ENCODE measurements around the gene F7.

Gene F7

GRCh38 chr13:113086031-113086750 lies 19.4 kb upstream of the F7 start:
- TF ChIP-seq CTCF (IDR thresholded peaks at IDR 0.05; ENCODE audit: low read depth, low read length), result peak; percentile 75
- no peak overlapping the region for H3K27ac ChIP-seq
- no peaks in the 10 kb centered on the region for H3K27me3 ChIP-seq (ENCODE audit: insufficient read depth, low read depth, severe bottlenecking)
- peak; percentile 54 for DNase-seq
- peaks cover 72% of the 10 kb centered on the region for H3K36me3 ChIP-seq
- no peak overlapping the region for H3K4me3 ChIP-seq (ENCODE audit: low read depth, low read length)
- no peaks in the 10 kb centered on the region for H3K9me3 ChIP-seq (ENCODE audit: severe bottlenecking)

GRCh38 chr13:113086991-113087922 lies 18.3 kb upstream of the F7 start:
- no peaks in the 10 kb centered on the region for H3K9me3 ChIP-seq (ENCODE audit: severe bottlenecking)
- peaks cover 77% of the 10 kb centered on the region for H3K36me3 ChIP-seq
- H3K27me3 ChIP-seq (ENCODE audit: insufficient read depth, low read depth, severe bottlenecking), result no peaks in the 10 kb centered on the region
- no peak overlapping the region for H3K4me3 ChIP-seq (ENCODE audit: low read depth, low read length)
- no peak for TF ChIP-seq CTCF (IDR thresholded peaks at IDR 0.05; ENCODE audit: low read depth, low read length)
- H3K27ac ChIP-seq, result no peak overlapping the region
- no peak for DNase-seq

GRCh38 chr13:113087923-113088690 lies 17.5 kb upstream of the F7 start:
- Histone ChIP-seq H3K4me3 (ENCODE audit: low read depth, low read length) (no peak overlapping the region), H3K27me3 (ENCODE audit: insufficient read depth, low read depth, severe bottlenecking) (no peaks in the 10 kb centered on the region), H3K36me3 (peaks cover 72% of the 10 kb centered on the region), H3K27ac (no peak overlapping the region), H3K9me3 (ENCODE audit: severe bottlenecking) (no peaks in the 10 kb centered on the region)
- DNase-seq, result no peak
- TF ChIP-seq CTCF (IDR thresholded peaks at IDR 0.05; ENCODE audit: low read depth, low read length), result no peak

GRCh38 chr13:113088691-113089020 lies 16.9 kb upstream of the F7 start:
- H3K9me3 ChIP-seq (ENCODE audit: severe bottlenecking), result no peaks in the 10 kb centered on the region
- no peak for DNase-seq
- H3K27me3 ChIP-seq (ENCODE audit: insufficient read depth, low read depth, severe bottlenecking), result no peaks in the 10 kb centered on the region
- H3K36me3 ChIP-seq, result peaks cover 67% of the 10 kb centered on the region
- no peak for TF ChIP-seq CTCF (IDR thresholded peaks at IDR 0.05; ENCODE audit: low read depth, low read length)
- H3K4me3 ChIP-seq (ENCODE audit: low read depth, low read length), result no peak overlapping the region
- no peak overlapping the region for H3K27ac ChIP-seq

- Histone ChIP-seq H3K27me3 (ENCODE audit: insufficient read depth, low read depth, severe bottlenecking) (no peaks in the 10 kb centered on the region), H3K27ac (no peak overlapping the region), H3K9me3 (ENCODE audit: severe bottlenecking) (no peaks in the 10 kb centered on the region), H3K4me3 (ENCODE audit: low read depth, low read length) (no peak overlapping the region), H3K36me3 (peaks cover 60% of the 10 kb centered on the region)
- TF ChIP-seq CTCF (IDR thresholded peaks at IDR 0.05; ENCODE audit: low read depth, low read length), result no peak
- no peak for DNase-seq
Observed at GRCh38 chr13:113089693-113090414, 15.7 kb upstream of the F7 start.

Measured in WERI-Rb-1 (cell line).